Heart left ventricle (tissue), 16 donors: ENCODE measurements around the gene APLP2. TPM values are rescaled to one million over a fixed set of nuclear protein-coding genes. Genes with fewer than 3 reads are reported as not detected.

Experiments used
- ATAC-seq, 4 donors: fragments of 200-7000 bp; cut with Tn5 transposase; one replicate each; pipeline ENCODE4 v1.9.1; 2020 to 2022; ENCODE audit warnings: moderate library complexity in 4 of 4, mild to moderate bottlenecking in 3 of 4, moderate number of reproducible peaks in 1 of 4
- DNase-seq, 5 donors: peaks; one replicate each; pipeline ENCODE4 v3.0.0-alpha.2; 2020
- H3K27ac ChIP-seq, 12 donors: fragments of 200-600 bp; sonication (generic) in 4 of 12; one replicate each; pipeline versions ENCODE4 v1.5.0 to v1.8.0; 2016 to 2022; ENCODE audit warnings: mild to moderate bottlenecking in 2 of 12
- H3K27me3 ChIP-seq, 9 donors: fragments of 200-600 bp; sonication (generic) in 2 of 9; one replicate each; pipeline versions ENCODE4 v1.5.1 to v1.8.0; 2016 to 2022; ENCODE audit warnings: mild to moderate bottlenecking in 3 of 9
- H3K36me3 ChIP-seq, 9 donors: fragments of 200-600 bp; sonication (generic) in 2 of 9; one replicate each; pipeline versions ENCODE4 v1.5.0 to v1.8.0; 2018 to 2022; ENCODE audit warnings: mild to moderate bottlenecking in 2 of 9
- H3K4me1 ChIP-seq, 12 donors: fragments of 200-600 bp; sonication (generic) in 4 of 12; one replicate each; pipeline versions ENCODE4 v1.5.0 to v1.8.0; 2016 to 2022; ENCODE audit warnings: mild to moderate bottlenecking in 3 of 12
- H3K4me3 ChIP-seq, 12 donors: fragments of 200-600 bp; sonication (generic) in 4 of 12; one replicate each; pipeline versions ENCODE4 v1.5.0 to v1.8.0; 2017 to 2022; ENCODE audit warnings: mild to moderate bottlenecking in 9 of 12, moderate library complexity in 4 of 12
- H3K9me3 ChIP-seq, 12 donors: fragments of 200-600 bp; sonication (generic) in 4 of 12; one replicate each; pipeline versions ENCODE4 v1.5.0 to v1.8.0; 2016 to 2022; ENCODE audit warnings: mild to moderate bottlenecking in 1 of 12
- CTCF ChIP-seq, 12 donors: fragments of 200-600 bp; sonication (generic) in 4 of 12; IDR thresholded peaks; one replicate each; pipeline versions ENCODE4 v1.5.0 to v1.8.0; 2018 to 2022; ENCODE audit warnings: antibody characterized with exemption in 12 of 12, mild to moderate bottlenecking in 5 of 12
- POLR2A ChIP-seq, 2 donors: fragments of 450-650 bp; IDR thresholded peaks; one replicate each; pipeline ENCODE4 v1.6.1; 2017; ENCODE audit warnings: antibody characterized with exemption in 2 of 2, mild to moderate bottlenecking in 2 of 2, moderate library complexity in 2 of 2
- WGBS, 4 donors: extraction: QIAGEN DNeasy Blood & Tissue Kit in 2 of 4; methylation state at CpG; one replicate each; pipeline versions ENCODE4 v1.1.5 to v1.1.7; 2013 to 2018; 5-methylcytosine and 5-hydroxymethylcytosine counted together
- intact Hi-C, 10 donors: fragments of 100-400 bp; cut with DNase I; formaldehyde crosslinking; loops; one replicate each; pipeline versions ENCODE4 v1.11.1 to v1.14.2; 2022
- polyA plus RNA-seq, 2 donors: library from polyadenylated mRNA; stranded (reverse); fragments of 200-250 nt; gene quantifications; one replicate each; pipeline ENCODE4 v1.2.3, GENCODE V29; 2013
- total RNA-seq, 9 donors: library from RNA; depleted of rRNA in 2 of 9; stranded (reverse); fragments of >200 nt in 2 of 9; fragmentation: NEBNext Ultra II Directional in 3 of 9; extraction: Animal tissue kit (Norgen Biotek cat#: 25700) in 3 of 9; gene quantifications; one replicate each; pipeline versions ENCODE4 v1.1.0 to v1.2.4, GENCODE V29; 2016 to 2023
- donor health status: ischemic (EF 13 %, LVEDD 7.1; RV severe dilation, severe dysfunction).
- donor health status: healthy with polysubstance abuse.
- donor health status: DM: no; HTN: yes; CAD: no.
- donor health status: DM: no; HTN: no; CAD: no.
- donor health status: ischemic (EF 25% LVEDD 6.9; RV normal size, moderate dysfunction).
- donor health status: ischemic (EF 25% LVEDD 5.7; RV mildly dilated, moderate dysfunction).
- donor health status: healthy.
- donor health status: DM: yes; HTN: yes; CAD: no.
- donor health status: ischemic (EF 35%, LVEDD 5.7; RV mildly dilated, moderate dysfunction).
- donor health status: nonischemic (EF 11% LVEDD 7.7; RV severe dilation, severe dysfunction).
- donor health status: DM: yes; HTN: yes; CAD: no.
- donor health status: PGD.
- donor health status: ischemic (EF 29% LVEDD 5.4; RV normal size, mild dysfunction).
- donor health status: nonischemic (EF 23%, LVEDD 6.1; RV moderate dilation, normal function).

The APLP2 gene
- total and polyA plus RNA-seq, 11 donors: 121 to 423 (median 325) TPM

GRCh38 chr11:130188585-130189347, 119.1 kb downstream of the APLP2 start:
- TF ChIP-seq CTCF (IDR thresholded peaks at IDR 0.05) (no peak), POLR2A (IDR thresholded peaks at IDR 0.05) (no peak)
- H3K4me1 ChIP-seq: peaks cover 0 to 7% (median 0%) of the 10 kb centered on the region in 12 donors
- H3K27ac ChIP-seq: no peak overlapping the region
- no peaks in the 10 kb centered on the region for H3K36me3 ChIP-seq
- H3K9me3 ChIP-seq: no peaks in the 10 kb centered on the region
- H3K4me3 ChIP-seq: no peak overlapping the region
- WGBS, 4 donors: 86 to 88% (median 87%) methylated on average over 14 to 19 of the region's 19 CpGs
- no peaks in the 10 kb centered on the region for H3K27me3 ChIP-seq
- intact Hi-C loops: no loop called here
- ATAC-seq: no peak
- peak in 1 of 5 donors; percentile 26 for DNase-seq

- ATAC-seq: peak in 2 of 4 donors; percentile 23 to 24
- 86 to 93% (median 90%) methylated on average over 19 to 32 of the region's 32 CpGs for WGBS, 4 donors
- peaks cover 0 to 7% (median 0%) of the 10 kb centered on the region in 12 donors for H3K4me1 ChIP-seq
These were observed 120.0 kb downstream of the APLP2 start for GRCh38 chr11:130189492-130190210.

GRCh38 chr11:130190371-130190881, 120.7 kb downstream of the APLP2 start:
- Histone ChIP-seq H3K4me1 (peaks cover 0 to 7% (median 0%) of the 10 kb centered on the region in 12 donors), H3K36me3 (no peaks in the 10 kb centered on the region), H3K27ac (no peak overlapping the region), H3K4me3 (no peak overlapping the region), H3K9me3 (no peaks in the 10 kb centered on the region), H3K27me3 (no peaks in the 10 kb centered on the region)
- DNase-seq (no peak), ATAC-seq (peak in 1 of 4 donors; percentile 10)
- intact Hi-C loops: no loop called here
- 86 to 94% (median 93%) methylated on average over 16 to 29 of the region's 29 CpGs for WGBS, 4 donors
- TF ChIP-seq POLR2A (IDR thresholded peaks at IDR 0.05) (no peak), CTCF (IDR thresholded peaks at IDR 0.05) (no peak)

More at GRCh38 chr11:130189492-130190210, 120.0 kb downstream of the APLP2 start:
- H3K27me3 ChIP-seq: no peaks in the 10 kb centered on the region
- no peak for TF ChIP-seq POLR2A (IDR thresholded peaks at IDR 0.05)
- TF ChIP-seq CTCF (IDR thresholded peaks at IDR 0.05): no peak
- intact Hi-C loops: no loop called here
- no peak overlapping the region for H3K4me3 ChIP-seq
- no peaks in the 10 kb centered on the region for H3K9me3 ChIP-seq
- no peak overlapping the region for H3K27ac ChIP-seq
- no peaks in the 10 kb centered on the region for H3K36me3 ChIP-seq
- DNase-seq: peak in 1 of 5 donors; percentile 55

GRCh38 chr11:130191896-130192295, 122.2 kb downstream of the APLP2 start:
- ATAC-seq (no peak), DNase-seq (peak in 1 of 5 donors; percentile 4)
- 80 to 87% (median 83%) methylated on average over 14 of the region's 14 CpGs for WGBS, 4 donors
- Histone ChIP-seq H3K27ac (no peak overlapping the region), H3K27me3 (no peaks in the 10 kb centered on the region), H3K9me3 (no peaks in the 10 kb centered on the region), H3K36me3 (no peaks in the 10 kb centered on the region), H3K4me3 (no peak overlapping the region), H3K4me1 (peaks cover 0 to 7% (median 0%) of the 10 kb centered on the region in 12 donors)
- TF ChIP-seq CTCF (IDR thresholded peaks at IDR 0.05) (no peak), POLR2A (IDR thresholded peaks at IDR 0.05) (no peak)
- intact Hi-C loops: no loop called here
